ENCODE measurements around the gene ELL3.

- TF ChIP-seq CTCF (IDR thresholded peaks at IDR 0.05): no peak
- no peak for TF ChIP-seq POLR2A (IDR thresholded peaks at IDR 0.05)
These were observed 2.7 kb downstream of the ELL3 start for GRCh38 chr15:43774062-43774461.
